H1 (cell line): ENCODE results near the gene MMP25. TPM values are rescaled to one million over a fixed set of nuclear protein-coding genes. Genes with fewer than 3 reads are reported as not detected.

Experiments used
- BRCA1 ChIP-seq: IDR thresholded peaks from 2 replicates; pipeline ENCODE4 v1.6.1; 2012; ENCODE audit warnings: low read depth, low read length, improper control_type of control experiment
- JUN ChIP-seq: IDR thresholded peaks from 2 replicates; pipeline ENCODE4 v1.6.1; 2011; ENCODE audit warnings: low read depth, mild to moderate bottlenecking, improper control_type of control experiment, low read length
- KDM1A ChIP-seq: fragments of 200-600, 300-600 bp; sonication (generic); IDR thresholded peaks from 2 replicates; pipeline ENCODE4 v1.7.1; 2016; ENCODE audit warnings: mild to moderate bottlenecking, low read length, borderline replicate concordance
- KDM4A ChIP-seq: IDR thresholded peaks from one replicate; pipeline ENCODE4 v1.7.1; 2012; ENCODE audit warnings: low read depth, mild to moderate bottlenecking, moderate library complexity, low read length, inconsistent platforms; ENCODE audit not compliant: severe bottlenecking
- POU5F1 ChIP-seq: IDR thresholded peaks from 2 replicates; pipeline ENCODE4 v1.6.1; 2011; ENCODE audit warnings: low read depth, mild to moderate bottlenecking, low read length, moderate library complexity
- RAD21 ChIP-seq, 2 experiments: IDR thresholded peaks in 1 of 2; conservative IDR thresholded peaks in 1 of 2; 2 replicates each; pipeline ENCODE4 v1.6.1; 2011; ENCODE audit warnings: low read depth in 2 of 2, low read length in 2 of 2, improper control_type of control experiment in 1 of 2, inconsistent platforms in 1 of 2, mild to moderate bottlenecking in 1 of 2, moderate library complexity in 1 of 2
- RNF2 ChIP-seq: fragments of 200-900, 300-1000 bp; sonication (generic); IDR thresholded peaks from 2 replicates; pipeline ENCODE4 v1.7.1; 2016; ENCODE audit warnings: borderline replicate concordance, low read depth, mild to moderate bottlenecking, antibody characterized with exemption, low read length; ENCODE audit not compliant: poor library complexity, severe bottlenecking; ENCODE audit errors: missing control alignments
- SP4 ChIP-seq: IDR thresholded peaks from 2 replicates; pipeline ENCODE4 v1.6.1; 2012; ENCODE audit warnings: low read length, inconsistent platforms
- ZNF274 ChIP-seq: IDR thresholded peaks from 2 replicates; pipeline ENCODE4 v1.7.0; 2012; ENCODE audit warnings: low read length, borderline replicate concordance; ENCODE audit errors: extremely low read depth
- polyA plus RNA-seq, 7 experiments: library from polyadenylated mRNA; depleted of rRNA in 3 of 7; stranded (reverse) in 5 of 7; unstranded in 2 of 7; fragments of >200 nt in 5 of 7; fragments of 200-250 nt in 2 of 7; gene quantifications; 1 replicate in 5 of 7; 2 replicates in 1 of 7; 4 replicates in 1 of 7; pipeline versions ENCODE4 v1.2.1 to v1.2.3, GENCODE V29; 2011 to 2013; ENCODE audit warnings: missing spikeins in 2 of 7, mixed read lengths in 2 of 7
- total RNA-seq: library from RNA; stranded (reverse); fragmentation: NEBNext Ultra II Directional; extraction: Animal tissue kit (Norgen Biotek cat#: 25700); gene quantifications from 2 replicates; pipeline ENCODE4 v1.2.1, GENCODE V29; 2021

MMP25 gene
- total and polyA plus RNA-seq, 2 of the 8 experiments (the other 6 are each of a cell fraction or from before 2014, with no cell fraction given) = 7.7 to 26.7 TPM

DNA sequence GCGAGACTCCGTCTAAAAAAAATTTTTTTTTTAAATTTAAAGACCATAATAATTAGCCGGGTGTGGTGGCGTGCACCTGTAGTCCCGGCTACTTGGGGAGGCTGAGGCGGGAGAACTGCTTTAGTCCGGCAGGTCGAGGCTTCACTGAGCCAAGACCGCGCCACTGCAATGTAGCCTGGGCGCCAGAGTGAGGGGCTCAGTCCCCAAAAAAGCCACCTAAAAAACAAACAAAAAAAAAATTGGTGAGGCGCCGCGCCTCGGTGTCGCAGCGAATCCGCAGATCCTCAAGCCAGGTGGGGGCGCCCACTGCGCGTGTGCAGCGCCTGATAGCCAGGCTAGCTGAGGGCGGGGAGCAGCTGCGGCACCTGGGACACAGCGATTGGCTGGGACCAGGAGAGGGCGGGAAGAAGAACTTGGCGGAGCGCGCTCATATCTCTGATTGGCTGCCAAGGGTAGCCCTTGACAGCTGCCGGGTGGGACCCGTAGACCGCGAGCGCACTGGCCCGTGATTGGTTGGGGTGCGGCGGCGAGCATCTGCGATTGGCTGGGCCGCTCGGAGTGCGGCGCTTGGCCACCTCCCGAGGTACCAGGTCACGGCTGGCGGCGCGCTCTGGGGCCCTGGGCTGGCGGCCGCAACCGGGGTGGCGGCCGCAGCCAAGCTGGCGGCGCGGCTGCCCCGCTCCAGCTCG lies 42.6 kb upstream of the MMP25 start (continued):
- TF ChIP-seq SP4 (peak; percentile 62; the same call in 1 of the 2 replicates), KDM1A (peak; percentile 60; the same call in 1 of the 2 replicates), POU5F1 (no peak), RNF2 (no peak), RAD21 (IDR thresholded peaks at IDR 0.05 in 1 of 2, conservative IDR thresholded peaks at IDR 0.05 in 1 of 2; ENCODE audit: low read depth in 2 of 2, low read length in 2 of 2) (peak; percentile 85 to 92), JUN (no peak), BRCA1 (no peak), KDM4A (no peak), ZNF274 (no peak)
